A549 (cell line): Measurements from ENCODE around the gene TTC28. TPM values are rescaled to one million over a fixed set of nuclear protein-coding genes. Genes with fewer than 3 reads are reported as not detected.
"Not testable (repeated sequence)": the region's sequence is repeated elsewhere in the genome, so short reads cannot be mapped to it uniquely, and the experiment has no call there.

ENCODE experiments used
- ATAC-seq, 2 experiments: fragments of 200-7000 bp in 1 of 2; fragments of >200 bp in 1 of 2; cut with Nextera tagmentation in 1 of 2; cut with Tn5 transposase in 1 of 2; 3 replicates each; pipeline versions ENCODE4 v1.8.0 to v1.9.1; 2018 to 2020; ENCODE audit warnings: mild to moderate bottlenecking in 1 of 2, moderate library complexity in 1 of 2
- CTCF ChIA-PET: fragments of 300-600 bp; sonication (Branson Sonifier 250); formaldehyde crosslinking; extraction: SDS; loops from one replicate; lab custom pipeline; 2021; ENCODE audit warnings: antibody characterized with exemption, inconsistent platforms; lab: Yijun Ruan, JAX
- POLR2A ChIA-PET: fragments of 350-600 bp; formaldehyde crosslinking; extraction: SDS; loops from one replicate; lab custom pipeline; 2021; ENCODE audit warnings: antibody characterized with exemption, inconsistent platforms; lab: Yijun Ruan, JAX
- DNase-seq, 2 experiments: peaks; one replicate each; pipeline versions ENCODE4 v3.0.0 to v3.0.0-alpha.2; 2011 to 2016; ENCODE audit warnings: low read depth in 1 of 2, low spot score in 1 of 2
- FAIRE-seq: peaks from 2 replicates; lab custom pipeline; 2011; peaks lifted over from hg19 to GRCh38; lab: Jason Lieb, UNC
- H3K27ac ChIP-seq, 2 experiments: fragments of >200 bp; sonication (Bioruptor Twin); formaldehyde crosslinking; 3 replicates each; pipeline ENCODE4 v1.5.1; 2016 to 2017
- H3K4me1 ChIP-seq: fragments of >200 bp; sonication (Bioruptor Twin); formaldehyde crosslinking; 3 replicates; pipeline ENCODE4 v1.6.1; 2016
- H3K4me2 ChIP-seq: fragments of >200 bp; sonication (Bioruptor Twin); formaldehyde crosslinking; 3 replicates; pipeline ENCODE4 v1.6.1; 2016
- H3K4me3 ChIP-seq: fragments of >200 bp; sonication (Bioruptor Twin); formaldehyde crosslinking; 3 replicates; pipeline ENCODE4 v1.5.1; 2016
- H3K9me3 ChIP-seq: fragments of >200 bp; sonication (Bioruptor Twin); formaldehyde crosslinking; 3 replicates; pipeline ENCODE4 v1.6.1; 2016
- CTCF ChIP-seq: fragments of >200 bp; sonication (Bioruptor Twin); formaldehyde crosslinking; IDR thresholded peaks from 3 replicates; pipeline ENCODE4 v1.5.1; 2016
- ELK1 ChIP-seq: fragments of 150-350 bp; IDR thresholded peaks from 2 replicates; pipeline ENCODE4 v1.6.1; 2014; ENCODE audit warnings: low read depth, mild to moderate bottlenecking, low read length
- EP300 ChIP-seq, 2 experiments: fragments of >200 bp; sonication (Bioruptor Twin); formaldehyde crosslinking; IDR thresholded peaks; 2 replicates in 1 of 2; 3 replicates in 1 of 2; pipeline ENCODE4 v1.6.1; 2016 to 2017
- ESRRA ChIP-seq: fragments of 150-350 bp; IDR thresholded peaks from 2 replicates; pipeline ENCODE4 v1.6.1; 2014; ENCODE audit warnings: mild to moderate bottlenecking, low read length, borderline replicate concordance
- FOSL2 ChIP-seq, 2 experiments: fragments of 450-650 bp in 1 of 2; fragments of >200 bp in 1 of 2; sonication (Bioruptor Twin) in 1 of 2; formaldehyde crosslinking; IDR thresholded peaks; 2 replicates each; pipeline versions ENCODE4 v1.5.0 to v1.6.1; 2016 to 2020; ENCODE audit warnings: mild to moderate bottlenecking in 1 of 2, moderate library complexity in 1 of 2
- HDAC2 ChIP-seq: fragments of 200-600 bp; sonication (generic); IDR thresholded peaks from 2 replicates; pipeline ENCODE4 v1.6.1; 2016
- JUN ChIP-seq, 2 experiments: fragments of >200 bp; sonication (Bioruptor Twin); formaldehyde crosslinking; IDR thresholded peaks; 2 replicates in 1 of 2; 3 replicates in 1 of 2; pipeline ENCODE4 v1.6.1; 2016 to 2017
- MAX ChIP-seq: IDR thresholded peaks from 2 replicates; pipeline ENCODE4 v1.6.1; 2012
- MAZ ChIP-seq: fragments of 150-350 bp; IDR thresholded peaks from 2 replicates; pipeline ENCODE4 v1.6.1; 2014; ENCODE audit warnings: antibody characterized with exemption, low read depth, low read length, borderline replicate concordance
- NFE2L2 ChIP-seq: fragments of 150-350 bp; conservative IDR thresholded peaks from 2 replicates; pipeline ENCODE4 v1.6.1; 2014; ENCODE audit warnings: low read length
- NR3C1 ChIP-seq: fragments of >200 bp; sonication (Bioruptor Twin); formaldehyde crosslinking; IDR thresholded peaks from 3 replicates; pipeline ENCODE4 v1.6.1; 2017
- RARB ChIP-seq: fragments of 250-450 bp; sonication (Bioruptor Pico); IDR thresholded peaks from 2 replicates; pipeline ENCODE4 v1.8.0; 2021; ENCODE audit warnings: mild to moderate bottlenecking, moderate library complexity
- REST ChIP-seq: fragments of 200-600 bp; sonication (generic); IDR thresholded peaks from 2 replicates; pipeline ENCODE4 v1.6.1; 2016; ENCODE audit warnings: antibody characterized with exemption, mild to moderate bottlenecking, moderate library complexity
- RFX5 ChIP-seq: fragments of 450-650 bp; IDR thresholded peaks from 2 replicates; pipeline ENCODE4 v1.7.1; 2014; ENCODE audit warnings: antibody characterized with exemption, mild to moderate bottlenecking, moderate library complexity
- TP53 ChIP-seq: fragments of 250-450 bp; sonication (Bioruptor Pico); IDR thresholded peaks from 2 replicates; pipeline ENCODE4 v1.5.0; 2021; ENCODE audit warnings: mild to moderate bottlenecking, moderate library complexity
- WGBS: methylation state at CpG from one replicate; pipeline ENCODE4 v1.1.6; 2017; ENCODE audit errors: missing lambda C conversion rate; 5-methylcytosine and 5-hydroxymethylcytosine counted together
- polyA plus RNA-seq, 4 experiments: library from polyadenylated mRNA; depleted of rRNA in 3 of 4; stranded (reverse); fragments of >200 nt; fragmentation: RNase III in 1 of 4; extraction: RNeasy Plus Mini Kit Qiagen cat#74134 plus additional on column Dnase treatment in 1 of 4; gene quantifications; 2 replicates in 3 of 4; 3 replicates in 1 of 4; pipeline ENCODE4 v1.2.3, GENCODE V29; 2011 to 2017

TTC28 gene
- polyA plus RNA-seq, 2 of the 4 experiments (the other 2 are of a cell fraction) = 2.6 to 3.8 TPM

GRCh38 chr22:28060594-28060993 is 619.0 kb downstream of the TTC28 start:
- H3K4me1 ChIP-seq, FAIRE-seq, H3K4me3 ChIP-seq, H3K4me2 ChIP-seq, H3K27ac ChIP-seq, H3K9me3 ChIP-seq, DNase-seq, ATAC-seq, CTCF ChIA-PET, POLR2A ChIA-PET: not testable (repeated sequence)
- 85% methylated on average over 2 of the region's 2 CpGs for WGBS

GRCh38 chr22:28058036-28058435 is 621.6 kb downstream of the TTC28 start:
- Histone ChIP-seq H3K4me3 (no peak overlapping the region), H3K9me3 (no peaks in the 10 kb centered on the region), H3K4me2 (no peak overlapping the region), H3K4me1 (no peaks in the 10 kb centered on the region), H3K27ac (no peak overlapping the region)
- POLR2A ChIA-PET = no interaction called here
- ATAC-seq = no peak
- WGBS = 88% methylated on average over 2 of the region's 2 CpGs
- FAIRE-seq = no peak
- no peak for DNase-seq
- CTCF ChIA-PET = interaction anchor here (0.7 to 1.1 kb wide), 2 partner anchors 9 to 35 kb away, joined by 3 read pairs; no protein-coding TSS in a partner anchor
- TF ChIP-seq TP53 (CRISPR knock-in tag) (no peak), ESRRA (no peak), REST (no peak), MAX (no peak)

GRCh38 chr22:28054819-28055208 is 624.8 kb downstream of the TTC28 start:
- POLR2A ChIA-PET = no interaction called here
- ATAC-seq = no peak
- CTCF ChIA-PET = interaction anchor here (2.4 kb wide), 1 partner anchor 9 kb away, joined by 5 read pairs; no protein-coding TSS in a partner anchor

More at GRCh38 chr22:28054819-28055208, 624.8 kb downstream of the TTC28 start:
- TF ChIP-seq ESRRA (no peak), MAZ (no peak), CTCF (no peak), RARB (CRISPR knock-in tag) (no peak), EP300 (IDR thresholded peaks at IDR 0.05) (no peak), RFX5 (no peak), HDAC2 (no peak), NR3C1 (no peak), FOSL2 (IDR thresholded peaks at IDR 0.05) (no peak), FOSL2 (CRISPR knock-in tag; IDR thresholded peaks at IDR 0.05) (no peak), NFE2L2 (no peak), ELK1 (no peak), JUN (IDR thresholded peaks at IDR 0.05) (no peak)
- Histone ChIP-seq H3K4me3 (no peak overlapping the region), H3K9me3 (no peaks in the 10 kb centered on the region), H3K27ac (no peak overlapping the region), H3K4me2 (no peak overlapping the region), H3K4me1 (no peaks in the 10 kb centered on the region)
- no peak for DNase-seq
- WGBS = 100% methylated on average over 1 of the region's 1 CpG
- FAIRE-seq = no peak
